ENCODE measurements around the gene ZSWIM6.

ZSWIM6 gene

DNA sequence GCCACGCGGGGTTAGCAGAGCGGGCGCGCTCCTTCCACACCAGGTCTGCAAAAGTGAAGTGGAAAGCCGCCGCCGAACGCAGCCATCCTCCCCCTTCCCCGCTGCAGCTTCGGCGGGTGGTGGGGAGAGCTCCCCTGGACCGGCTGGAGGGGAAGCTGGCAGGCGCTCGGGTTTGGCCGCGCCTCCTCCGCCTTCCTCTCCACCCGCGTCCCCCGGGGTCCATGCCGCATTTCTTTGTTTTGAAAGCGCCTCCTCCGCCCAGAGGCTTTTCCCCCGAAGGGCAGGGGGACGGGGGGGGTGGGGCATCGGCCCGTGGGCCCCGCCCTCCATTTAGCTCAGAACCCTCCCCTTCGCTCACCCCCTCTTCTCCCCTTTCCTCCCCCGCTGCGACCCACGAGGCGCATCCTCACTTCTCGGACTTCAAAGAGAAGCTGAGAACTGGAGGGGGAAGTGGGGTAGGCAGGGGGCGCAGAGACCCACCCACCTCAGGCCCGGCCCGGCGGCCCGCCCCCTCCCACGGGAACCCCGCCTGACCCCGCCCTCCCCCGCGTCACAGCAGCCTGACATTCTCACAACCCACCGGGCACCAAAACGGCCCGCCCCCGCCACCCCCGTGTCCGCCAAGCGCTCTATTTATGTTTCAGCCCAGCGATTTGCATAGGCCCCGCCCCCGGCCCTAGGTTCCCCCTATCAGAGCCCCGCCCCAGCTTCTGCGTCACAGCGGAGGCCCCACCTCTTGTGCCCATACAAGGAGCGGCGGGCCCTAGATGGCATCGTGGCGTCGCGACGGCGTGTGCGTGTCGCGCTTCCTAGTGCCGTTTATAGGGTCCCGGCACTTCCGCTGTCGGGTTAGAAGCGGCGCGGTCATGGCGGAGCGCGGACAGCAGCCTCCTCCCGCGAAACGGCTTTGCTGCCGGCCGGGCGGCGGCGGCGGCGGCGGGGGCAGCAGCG lies at the start of gene ZSWIM6:
ZSWIM6 (plus strand) TSS at position 852 of the 951 bp plus-strand sequence; CDS start at position 867, 15 bp downstream.
- peak; percentile 99 for DNase-seq (ENCODE audit: low read depth in 2 of 2)

DNA sequence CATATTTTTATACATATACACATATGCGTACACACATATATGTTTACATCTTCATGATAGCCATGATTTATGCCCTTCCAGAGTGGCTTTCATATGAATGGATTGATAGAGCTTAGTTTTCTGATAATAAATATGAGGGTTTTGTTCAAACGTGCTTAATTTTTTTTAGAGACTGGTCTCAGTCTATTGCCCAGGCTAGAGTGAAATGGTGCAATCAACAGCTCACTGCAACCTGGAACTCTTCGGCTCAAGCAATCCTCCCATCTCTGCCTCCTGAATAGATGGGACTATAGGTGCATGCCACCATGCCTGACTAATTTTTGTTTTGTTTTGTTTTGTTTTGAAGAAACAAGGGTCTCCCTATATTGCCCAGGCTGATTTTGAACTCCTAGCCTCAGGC lies 48.6 kb upstream of the ZSWIM6 start:
- DNase-seq (ENCODE audit: low read depth in 2 of 2), result no peak

- no peak for DNase-seq (ENCODE audit: low read depth in 2 of 2)
These were observed 46.5 kb upstream of the ZSWIM6 start for GRCh38 chr5:61285531-61285930.

DNA sequence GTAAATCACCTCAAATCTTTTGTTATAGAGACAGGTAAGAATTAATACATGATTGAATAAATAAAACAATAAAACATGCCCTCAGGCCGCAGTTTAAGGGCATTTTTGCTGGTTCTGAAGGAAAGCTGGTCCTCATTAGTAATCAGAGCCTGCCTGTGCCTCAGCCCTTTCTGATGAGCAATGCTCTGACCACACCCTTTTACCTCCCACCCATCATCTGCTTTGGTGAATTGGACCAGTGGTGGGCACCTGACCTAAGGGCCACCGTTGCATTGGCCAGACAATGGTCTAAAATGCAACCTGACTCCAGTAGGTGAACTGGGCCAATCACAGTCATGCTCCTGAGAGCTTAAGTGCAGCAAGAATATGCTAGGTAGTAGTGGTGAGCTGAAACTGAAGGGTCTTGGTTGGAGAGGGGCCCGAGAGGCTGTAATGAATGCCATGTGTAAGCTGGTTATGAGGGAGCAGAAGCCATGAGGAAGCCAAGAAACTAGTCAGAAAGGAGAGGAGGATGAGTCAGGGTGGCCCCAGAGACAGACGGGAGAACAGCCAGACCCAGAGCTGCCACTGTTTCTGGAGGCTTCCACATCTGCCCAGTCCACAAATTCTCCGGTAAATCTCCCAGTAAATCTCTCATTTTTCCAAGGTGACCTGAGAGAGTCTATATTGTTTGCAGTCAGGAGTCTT lies 45.5 kb upstream of the ZSWIM6 start:
- peak; percentile 54 to 62 for DNase-seq (ENCODE audit: low read depth in 2 of 2)

- DNase-seq (ENCODE audit: low read depth in 2 of 2), result no peak
These were observed 44.6 kb upstream of the ZSWIM6 start for GRCh38 chr5:61287474-61287873.

DNA sequence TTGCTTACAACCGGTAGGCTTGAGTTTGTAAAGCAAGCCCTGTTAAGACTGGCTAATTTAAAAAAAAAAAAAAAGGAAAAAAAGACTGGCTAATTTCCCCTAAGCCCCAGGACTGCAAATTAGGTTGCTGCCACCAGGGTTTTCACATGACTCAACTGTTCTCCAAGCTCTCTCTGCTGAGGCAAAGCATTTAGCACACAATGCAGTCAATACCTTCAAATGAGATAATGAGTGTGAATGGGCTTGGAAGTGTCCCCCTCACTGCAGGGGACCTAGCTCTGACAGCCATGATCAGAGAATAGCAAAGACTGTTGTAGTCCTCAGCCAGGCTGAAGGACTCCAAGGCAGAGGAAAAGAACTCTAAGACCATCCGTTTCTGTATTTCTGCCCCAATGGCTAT lies 42.8 kb upstream of the ZSWIM6 start:
- DNase-seq (ENCODE audit: low read depth in 2 of 2), result no peak

DNA sequence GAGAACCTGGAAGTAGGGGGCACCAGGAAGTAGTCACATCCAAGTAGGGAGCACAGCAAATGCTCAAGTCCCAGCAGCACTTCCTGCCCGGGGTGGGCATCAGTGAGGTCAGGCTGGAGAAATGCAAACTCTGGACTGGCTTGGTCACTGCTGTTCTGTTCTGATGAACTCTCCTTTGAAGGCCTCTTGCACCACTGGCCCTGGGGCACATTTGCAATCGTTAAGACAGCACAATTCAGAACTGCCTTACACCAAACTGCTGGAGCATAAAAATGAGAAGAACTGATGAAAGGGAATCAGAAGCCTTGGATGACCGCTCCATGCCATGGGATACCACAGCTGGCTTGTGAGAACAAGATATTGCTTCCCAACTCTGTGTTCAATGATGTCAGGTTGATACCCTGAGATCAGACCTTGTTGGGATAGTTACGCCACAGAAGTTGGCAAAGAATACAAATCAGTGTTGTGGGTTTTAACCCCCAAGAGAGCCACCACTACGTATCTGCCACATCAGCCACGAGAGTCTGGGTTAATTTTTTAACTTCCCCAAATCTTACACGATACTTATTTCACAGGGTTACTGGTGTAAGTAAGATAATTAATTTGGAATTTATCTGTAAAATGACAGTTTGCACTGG lies 42.3 kb upstream of the ZSWIM6 start:
- no peak for DNase-seq (ENCODE audit: low read depth in 2 of 2)

- no peak for DNase-seq (ENCODE audit: low read depth in 2 of 2)
These were observed 41.3 kb upstream of the ZSWIM6 start for GRCh38 chr5:61290791-61291210.

- DNase-seq (ENCODE audit: low read depth in 2 of 2), result no peak
These were observed 39.9 kb upstream of the ZSWIM6 start for GRCh38 chr5:61292062-61292657.

- DNase-seq (ENCODE audit: low read depth in 2 of 2), result no peak
These were observed 39.0 kb upstream of the ZSWIM6 start for GRCh38 chr5:61293071-61293470.

DNA sequence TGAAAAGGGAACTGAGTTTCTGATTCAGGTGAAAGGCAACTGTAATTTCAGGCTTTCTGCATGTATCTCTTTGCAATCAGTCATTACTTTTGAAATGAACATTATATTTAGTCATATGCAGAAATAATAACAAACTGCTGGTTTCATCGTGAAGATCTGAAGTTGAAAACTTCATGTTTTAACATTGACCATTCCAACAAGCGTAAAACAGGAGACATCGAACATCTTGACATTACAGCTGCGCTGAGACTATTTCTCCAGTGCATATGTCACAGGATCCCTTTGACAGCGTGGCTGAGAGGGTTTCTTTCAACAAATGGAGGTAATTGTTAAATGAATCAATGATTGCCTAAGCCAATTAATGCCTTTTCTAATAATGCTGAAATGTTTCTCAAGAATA lies 38.2 kb upstream of the ZSWIM6 start:
- no peak for DNase-seq (ENCODE audit: low read depth in 2 of 2)

DNA sequence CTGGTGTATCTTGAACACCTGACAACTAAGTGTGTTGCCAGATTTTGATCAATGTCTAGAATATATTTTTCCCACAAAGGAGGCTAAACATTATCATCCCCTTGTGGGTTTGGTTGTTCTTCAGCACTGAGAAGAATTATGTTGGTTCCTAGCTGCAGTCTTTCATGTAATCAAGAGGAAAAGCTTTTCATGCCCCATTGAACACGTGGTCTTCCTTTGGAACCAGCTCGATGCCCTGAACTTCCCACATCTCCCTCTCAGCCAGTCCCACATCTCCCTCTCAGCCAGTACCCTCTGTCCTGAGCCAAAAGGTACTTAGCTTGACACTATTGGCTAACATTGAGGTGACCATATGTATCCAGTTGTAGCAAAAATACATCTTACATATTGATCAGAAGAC lies 36.7 kb upstream of the ZSWIM6 start:
- no peak for DNase-seq (ENCODE audit: low read depth in 2 of 2)

DNA sequence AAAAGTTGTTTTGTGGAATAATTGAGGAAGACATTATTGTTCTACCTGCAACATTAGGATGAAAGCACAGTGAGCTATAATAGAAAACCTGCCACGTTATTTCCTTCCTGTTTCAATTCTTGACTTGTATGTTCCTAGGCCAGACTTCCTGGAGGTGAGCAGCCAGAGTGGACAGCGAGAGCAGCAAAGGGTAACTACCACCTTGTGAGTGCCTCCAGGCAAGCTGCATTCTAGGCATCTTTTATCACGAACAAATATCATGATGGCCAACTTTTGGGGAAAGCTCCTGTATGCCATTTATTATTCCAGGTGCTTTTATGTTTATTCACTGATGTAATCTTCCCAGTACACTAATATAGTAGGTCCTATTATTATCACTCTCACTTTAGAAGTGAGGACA lies 34.0 kb upstream of the ZSWIM6 start:
- no peak for DNase-seq (ENCODE audit: low read depth in 2 of 2)

DNA sequence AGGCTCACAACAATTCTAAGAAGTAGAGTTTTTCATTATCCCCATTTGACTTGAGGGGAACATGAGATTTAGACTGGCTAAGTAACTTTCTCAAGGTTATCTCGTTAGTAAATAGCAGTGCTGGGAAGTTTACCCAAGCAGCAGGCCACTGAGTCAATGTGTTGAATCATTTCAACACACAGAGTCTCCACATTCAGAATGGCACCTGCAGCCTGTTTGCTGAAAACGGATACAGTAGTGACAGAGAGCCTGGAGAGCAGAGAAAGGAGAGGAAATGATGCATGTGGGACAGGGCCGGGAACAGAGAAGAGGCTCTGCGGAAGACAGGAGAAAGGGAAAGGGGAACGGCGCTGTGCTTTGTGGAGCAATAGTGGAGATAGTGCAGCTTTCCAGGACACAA lies 33.5 kb upstream of the ZSWIM6 start:
- no peak for DNase-seq (ENCODE audit: low read depth in 2 of 2)

GRCh38 chr5:61299261-61299681 lies 32.8 kb upstream of the ZSWIM6 start:
- no peak for DNase-seq (ENCODE audit: low read depth in 2 of 2)

DNA sequence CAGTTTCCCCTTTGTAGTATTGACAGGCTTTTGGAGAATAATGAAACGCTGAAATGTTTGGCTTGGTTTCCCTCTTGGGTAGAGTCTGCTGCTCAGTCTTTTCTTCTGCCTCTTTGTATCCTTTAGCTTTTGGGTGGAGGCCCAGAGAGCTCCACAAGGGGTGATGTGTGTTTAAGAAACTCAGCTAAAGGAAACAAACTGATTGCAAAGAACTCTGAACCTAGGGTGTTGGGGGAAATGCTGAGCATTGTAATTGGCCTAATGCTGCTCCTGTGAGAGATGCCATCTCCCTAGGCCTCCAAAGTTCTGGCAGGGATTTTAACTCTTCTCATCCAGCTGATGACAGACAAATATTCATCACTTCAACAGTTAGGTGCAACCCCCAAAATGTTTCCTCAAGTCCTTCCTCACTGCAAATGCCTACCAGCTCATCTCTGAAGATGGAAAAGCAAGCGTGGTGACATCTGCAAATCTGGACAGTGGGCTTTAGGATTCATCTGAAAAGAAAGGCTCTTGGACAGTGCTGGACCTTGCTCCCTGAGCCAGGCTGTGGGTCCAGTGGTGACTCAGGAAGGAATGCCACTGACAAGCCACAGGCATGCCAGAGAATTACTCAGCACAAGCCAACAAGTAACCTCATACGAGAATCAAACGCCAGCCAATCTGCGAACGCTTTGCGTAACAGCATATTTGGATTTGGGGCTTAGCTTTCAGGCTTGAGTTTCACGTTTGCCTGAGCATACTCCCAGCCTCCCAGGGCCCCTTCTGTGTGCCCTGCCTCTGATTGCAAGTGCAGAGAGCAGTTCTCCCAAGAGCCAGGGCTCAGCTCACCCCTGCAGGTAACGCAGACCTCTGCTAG lies 30.5 kb upstream of the ZSWIM6 start:
- peak; percentile 98 for DNase-seq (ENCODE audit: low read depth in 2 of 2)

- no peak for DNase-seq (ENCODE audit: low read depth in 2 of 2)
These were observed 29.9 kb upstream of the ZSWIM6 start for GRCh38 chr5:61302200-61302563.

DNA sequence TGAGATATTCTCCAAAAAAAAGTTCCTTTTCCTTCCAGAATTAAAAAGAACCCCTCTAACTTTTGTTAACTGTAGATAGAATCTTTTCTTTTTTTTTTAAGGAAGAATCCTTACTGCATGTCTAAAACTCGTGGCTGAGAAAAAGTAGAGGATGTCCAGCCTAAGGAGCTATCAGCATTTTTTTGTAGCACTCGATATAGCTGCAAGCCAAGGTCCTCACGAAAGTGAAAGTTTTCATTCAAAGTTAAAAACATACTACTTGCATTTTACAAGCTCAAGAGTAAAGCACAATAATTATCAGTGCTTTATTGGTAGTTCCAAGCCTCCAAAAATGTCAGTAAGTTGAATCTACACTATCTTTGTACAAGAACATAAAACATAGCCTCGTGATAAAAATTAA lies 28.7 kb upstream of the ZSWIM6 start:
- DNase-seq (ENCODE audit: low read depth in 2 of 2), result no peak

DNA sequence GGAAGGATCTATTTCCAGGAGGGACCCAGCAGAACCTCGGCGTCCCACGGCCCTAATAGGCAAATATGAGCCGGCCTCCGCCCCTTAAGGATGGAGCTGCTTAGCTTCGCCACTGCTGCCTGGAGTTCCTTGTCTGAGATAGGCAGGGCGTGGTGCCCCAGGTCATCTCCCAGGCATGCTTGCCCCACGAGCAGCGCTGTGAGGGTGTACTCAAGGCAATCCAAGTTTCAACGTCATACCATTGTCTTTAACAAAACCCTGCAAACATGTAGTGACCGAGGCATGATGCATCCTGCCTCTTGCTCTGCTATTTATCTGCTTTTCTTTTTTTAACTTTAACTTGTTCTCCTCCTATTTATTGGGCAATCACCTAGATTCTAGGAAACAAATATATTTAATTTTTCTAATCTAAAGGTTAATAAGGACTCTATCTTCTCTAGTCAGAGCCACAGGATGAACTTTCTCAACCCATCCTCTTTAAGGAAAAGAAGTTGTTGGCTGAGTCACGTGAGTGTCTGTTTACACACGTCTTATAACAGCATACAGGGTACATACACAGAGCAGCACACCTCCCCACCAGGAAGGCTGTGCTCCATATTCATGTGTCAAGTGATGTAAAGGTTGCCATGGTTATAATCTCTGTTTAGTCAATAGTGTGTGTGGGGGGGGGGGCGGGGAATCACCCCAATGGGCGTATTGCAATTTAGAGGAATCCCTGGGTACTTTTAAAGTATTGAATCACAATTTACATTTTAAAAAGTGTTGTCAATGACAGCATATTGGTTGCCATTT lies 27.3 kb upstream of the ZSWIM6 start:
- no peak for DNase-seq (ENCODE audit: low read depth in 2 of 2)

DNA sequence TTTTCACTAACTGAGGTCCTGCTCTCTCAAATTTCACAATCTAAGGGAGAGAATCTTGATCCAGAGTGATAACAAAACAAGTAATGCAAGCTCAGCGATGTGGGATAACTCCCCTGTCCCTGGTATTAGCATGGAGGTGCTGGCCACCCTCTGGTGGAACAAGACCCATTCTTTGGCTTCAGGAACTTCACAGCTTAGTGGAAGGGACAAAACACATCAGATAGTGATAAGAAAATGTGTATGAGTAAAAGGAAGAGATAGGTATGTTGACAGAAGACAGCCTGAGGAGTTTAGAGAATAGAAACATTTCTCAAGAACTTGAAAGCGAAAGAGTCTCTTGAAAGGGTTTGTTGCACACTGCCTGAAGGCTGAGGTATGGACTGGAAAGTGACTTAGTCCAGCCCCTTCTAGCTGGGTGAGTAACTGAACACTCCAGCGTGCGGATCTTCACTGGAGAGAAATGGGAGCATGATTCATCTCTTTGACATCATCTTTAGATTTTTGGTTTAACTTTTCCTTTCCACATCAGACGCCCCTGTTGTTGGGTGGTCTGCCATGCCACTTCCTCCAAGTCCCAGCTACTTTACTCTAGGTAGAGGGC lies 25.4 kb upstream of the ZSWIM6 start:
- peak; percentile 82 for DNase-seq (ENCODE audit: low read depth in 2 of 2)
